GM19023 (cell line): ENCODE data around the gene CADPS2.

ENCODE experiments used
- ATAC-seq: cut with Tn5 transposase; IDR thresholded peaks from one replicate; pipeline ENCODE4 v1.9.1; 2021; ENCODE audit warnings: mild to moderate bottlenecking, moderate library complexity; ENCODE audit not compliant: unreplicated experiment

The CADPS2 gene

GRCh38 chr7:122467661-122468449 lies 418.4 kb downstream of the CADPS2 start:
- ATAC-seq: no peak

- no peak for ATAC-seq
Measured at GRCh38 chr7:122465296-122465695, 421.0 kb downstream of the CADPS2 start.

- ATAC-seq: no peak
Measured at GRCh38 chr7:122463631-122464030, 422.6 kb downstream of the CADPS2 start.

- no peak for ATAC-seq
Measured at GRCh38 chr7:122460936-122461335, 425.3 kb downstream of the CADPS2 start.

GRCh38 chr7:122457969-122458368 lies 428.3 kb downstream of the CADPS2 start:
- no peak for ATAC-seq

GRCh38 chr7:122457325-122457724 lies 428.9 kb downstream of the CADPS2 start:
- no peak for ATAC-seq

DNA sequence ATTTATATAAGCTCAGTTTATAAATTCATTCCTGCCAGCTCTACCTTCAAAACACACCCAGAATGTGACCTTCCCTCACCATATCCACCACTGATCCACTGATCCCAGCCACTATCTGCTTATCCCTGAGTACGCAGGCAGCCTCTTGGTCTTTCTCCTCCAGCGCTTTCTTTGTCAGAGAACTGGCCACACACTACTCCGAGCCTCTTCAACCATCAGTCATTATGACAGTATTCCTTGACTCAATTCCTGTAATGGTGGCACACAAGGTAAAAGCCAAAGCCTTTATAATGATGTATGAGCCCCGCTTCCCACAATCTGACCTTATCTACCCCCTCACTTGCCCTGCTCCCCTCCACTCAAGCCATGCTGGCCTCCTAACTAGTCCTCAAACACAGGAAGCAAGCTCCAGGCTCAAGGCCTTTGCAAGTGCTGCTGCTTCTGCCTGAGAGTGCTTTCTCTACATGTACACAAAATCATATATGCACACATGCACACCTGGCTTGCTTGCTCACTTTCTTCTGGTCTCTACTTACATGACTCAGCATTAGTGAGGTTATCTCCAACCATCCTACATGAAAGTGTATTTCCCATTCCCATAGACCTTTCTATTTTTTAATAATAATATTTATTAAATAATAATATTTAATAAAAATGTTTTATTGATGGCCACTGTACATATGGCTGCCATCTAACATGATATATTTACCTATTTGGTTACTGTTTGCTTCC lies 431.3 kb downstream of the CADPS2 start:
- no peak for ATAC-seq

GRCh38 chr7:122453432-122453831 lies 432.8 kb downstream of the CADPS2 start:
- ATAC-seq: no peak

DNA sequence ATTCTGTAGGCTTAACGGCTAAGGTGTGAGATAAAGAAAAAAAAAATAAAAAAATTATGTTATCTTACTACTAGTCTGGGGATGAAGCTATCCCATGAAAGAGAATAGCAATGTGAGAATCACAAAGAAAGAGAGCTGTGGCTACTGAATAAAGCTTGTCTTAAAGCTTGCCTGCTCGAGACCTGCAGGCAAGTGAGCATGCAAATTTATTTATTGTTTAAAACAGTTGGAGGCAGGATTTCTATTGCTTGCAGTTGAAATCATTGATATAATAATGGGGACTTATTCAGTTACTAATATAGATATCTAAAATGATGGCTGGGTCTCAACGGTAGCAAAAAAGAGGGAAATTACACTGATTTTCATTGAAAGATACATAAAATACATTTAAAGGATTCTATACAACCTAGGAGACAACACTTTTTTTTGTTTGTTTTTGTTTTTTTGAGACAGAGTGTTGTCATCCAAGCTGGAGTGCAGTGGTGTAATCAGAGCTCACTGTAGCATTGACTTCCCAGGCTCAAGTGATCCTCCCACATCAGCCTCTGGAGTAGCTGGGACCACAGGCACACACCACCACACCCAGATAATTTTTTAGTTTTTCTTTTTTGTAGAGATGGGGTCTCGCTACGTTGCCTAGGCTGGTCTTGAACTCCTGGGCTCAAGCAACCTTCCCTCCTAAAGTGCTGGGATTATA lies 437.2 kb downstream of the CADPS2 start:
- ATAC-seq: no peak

DNA sequence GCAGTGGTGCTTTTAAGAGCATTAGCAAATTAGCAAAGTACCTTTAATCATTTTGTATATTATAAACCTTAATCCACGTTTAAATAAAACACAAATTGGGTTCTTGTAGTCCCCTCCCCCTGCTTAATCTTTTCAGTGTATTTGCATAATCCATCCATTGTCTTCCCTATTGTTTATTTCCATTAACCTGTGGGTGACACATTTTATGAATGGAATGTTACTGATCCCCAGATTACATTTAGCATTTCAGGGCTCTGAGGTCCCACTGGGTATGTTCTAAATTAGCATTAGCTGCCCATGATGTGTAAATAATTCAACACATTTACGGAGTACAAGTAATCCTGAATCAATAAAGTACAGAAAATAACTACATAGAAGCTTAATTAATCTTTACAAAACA lies 443.3 kb downstream of the CADPS2 start:
- no peak for ATAC-seq

DNA sequence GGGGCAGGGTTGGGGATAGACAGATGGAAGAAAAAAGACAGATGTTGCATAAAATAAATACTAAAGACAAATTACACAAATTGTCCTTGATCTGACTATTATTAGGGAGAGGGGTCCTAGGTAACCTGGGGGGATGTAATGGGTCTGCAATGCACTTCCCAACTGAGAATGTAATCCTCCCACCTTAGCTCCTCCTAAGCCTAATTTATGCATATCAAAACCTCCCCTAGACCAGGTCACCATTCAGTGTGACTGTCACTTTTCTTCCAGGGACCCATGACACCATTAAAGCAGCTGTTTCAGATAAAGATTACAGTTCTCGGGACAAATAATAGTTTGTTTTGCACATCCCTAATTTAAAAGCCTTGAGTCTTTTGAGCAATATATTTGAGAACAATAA lies 447.8 kb downstream of the CADPS2 start:
- no peak for ATAC-seq

DNA sequence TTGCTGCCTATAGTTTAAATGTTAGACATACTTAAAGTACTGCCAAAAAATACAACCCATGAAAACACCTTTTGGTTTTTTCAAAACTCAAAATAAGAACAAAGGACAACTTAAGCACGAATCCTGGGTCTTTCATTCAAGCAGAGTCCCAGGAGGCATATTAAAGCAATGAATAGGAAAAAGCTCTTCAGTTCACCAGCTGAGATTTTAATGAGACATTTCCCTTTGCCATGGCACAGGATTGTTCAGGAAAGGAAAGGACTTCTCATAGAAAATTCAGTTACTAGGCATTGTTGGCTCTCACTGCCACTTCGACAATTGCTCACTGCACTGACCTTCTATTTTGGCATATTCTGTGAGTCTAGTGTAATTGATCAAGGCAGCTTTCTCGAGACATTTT lies 448.3 kb downstream of the CADPS2 start:
- no peak for ATAC-seq

- ATAC-seq: no peak
Measured at GRCh38 chr7:122433765-122434164, 452.5 kb downstream of the CADPS2 start.

DNA sequence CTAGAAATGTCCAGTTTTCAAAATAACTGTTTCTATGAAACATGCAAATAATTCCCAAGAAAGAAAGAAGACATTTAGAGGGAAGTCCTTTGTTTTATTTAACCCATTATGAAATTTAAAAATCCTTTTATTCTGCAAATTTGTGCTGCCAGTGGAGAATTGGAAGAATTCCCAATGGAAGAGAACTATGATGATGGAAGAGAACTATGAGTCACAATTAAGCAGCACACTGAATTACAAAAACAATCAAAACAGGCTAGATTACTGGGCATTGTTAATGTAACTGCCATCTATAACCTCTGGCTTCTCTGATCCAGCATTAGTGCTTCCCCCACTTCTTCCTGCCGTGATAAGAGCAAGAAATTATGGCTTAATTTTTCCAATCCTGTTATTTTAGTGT lies 455.6 kb downstream of the CADPS2 start:
- no peak for ATAC-seq

GRCh38 chr7:122429926-122430325 lies 456.3 kb downstream of the CADPS2 start:
- no peak for ATAC-seq

GRCh38 chr7:122425731-122426130 lies 460.5 kb downstream of the CADPS2 start:
- ATAC-seq: no peak

DNA sequence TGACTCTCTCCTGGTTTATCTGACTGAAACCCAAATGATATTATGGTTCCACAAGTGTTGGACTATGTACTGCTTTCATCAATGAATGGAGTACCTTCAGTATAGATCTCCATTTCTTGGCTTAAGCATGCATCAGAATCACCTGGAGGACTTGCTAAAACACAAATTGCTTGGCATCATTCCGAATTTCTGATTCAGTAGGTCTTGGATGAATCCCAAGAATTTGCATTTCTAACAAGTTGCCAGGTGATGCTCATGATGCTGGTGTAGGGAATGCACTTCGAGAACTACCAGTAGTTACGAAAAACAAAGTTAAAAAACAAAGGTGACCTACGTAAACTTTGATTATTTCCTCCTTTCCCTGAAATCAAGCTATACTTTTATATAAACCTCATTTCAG lies 462.7 kb downstream of the CADPS2 start:
- ATAC-seq: no peak

GRCh38 chr7:122416336-122416735 lies 469.9 kb downstream of the CADPS2 start:
- ATAC-seq: no peak

- ATAC-seq: no peak
Measured at GRCh38 chr7:122415510-122415909, 470.8 kb downstream of the CADPS2 start.

GRCh38 chr7:122413339-122413738 lies 472.9 kb downstream of the CADPS2 start:
- ATAC-seq: no peak

GRCh38 chr7:122412883-122413282 lies 473.4 kb downstream of the CADPS2 start:
- no peak for ATAC-seq

DNA sequence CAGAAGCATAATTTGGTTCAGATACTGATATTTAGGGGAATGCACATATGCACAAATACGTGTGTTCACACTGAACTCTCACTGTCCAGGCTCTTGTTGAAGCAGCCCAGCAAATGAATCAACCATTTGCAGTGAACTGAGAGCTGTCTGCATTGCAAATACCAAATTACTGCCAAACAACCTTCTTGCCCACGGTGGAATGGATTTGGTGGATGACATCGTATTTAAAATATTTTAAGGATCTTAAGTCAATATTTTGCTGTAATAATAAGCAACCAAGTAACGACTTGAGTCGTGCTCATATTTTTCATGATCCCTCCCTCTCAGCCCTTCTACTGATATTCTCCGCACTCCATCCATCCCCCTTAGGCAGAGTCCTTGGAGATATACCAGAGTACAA lies 473.8 kb downstream of the CADPS2 start:
- no peak for ATAC-seq
